K562 (cell line): ENCODE results near the gene MKNK2. TPM values are rescaled to one million over a fixed set of nuclear protein-coding genes. Genes with fewer than 3 reads are reported as not detected.

Experiments used
- ADNP ChIP-seq: fragments of 200-800 bp; sonication (Bioruptor generic); IDR thresholded peaks from 2 replicates; pipeline ENCODE4 v1.6.1; 2016; ENCODE audit warnings: missing genetic modification characterization, missing compliant biosample characterization
- CBX1 ChIP-seq: sonication (generic); IDR thresholded peaks from 2 replicates; pipeline ENCODE4 v1.6.1; 2016; ENCODE audit warnings: antibody characterized with exemption, low read depth, mild to moderate bottlenecking
- CREB3 ChIP-seq: fragments of 450-650 bp; conservative IDR thresholded peaks from 2 replicates; pipeline ENCODE4 v1.6.1; 2016; ENCODE audit warnings: missing genetic modification characterization, low read depth, mild to moderate bottlenecking, missing compliant biosample characterization, moderate library complexity
- EGR1 ChIP-seq: fragments of 450-650 bp; conservative IDR thresholded peaks from 2 replicates; pipeline ENCODE4 v1.6.1; 2017; ENCODE audit warnings: mild to moderate bottlenecking
- GATAD2B ChIP-seq: fragments of 450-650 bp; IDR thresholded peaks from 2 replicates; pipeline ENCODE4 v1.6.1; 2017; ENCODE audit warnings: mild to moderate bottlenecking, borderline replicate concordance
- HEY1 ChIP-seq: fragments of 250-450 bp; sonication (Bioruptor Pico); IDR thresholded peaks from 2 replicates; pipeline ENCODE4 v1.5.0; 2020; ENCODE audit warnings: mild to moderate bottlenecking, moderate library complexity, borderline replicate concordance
- HMBOX1 ChIP-seq: sonication (generic); IDR thresholded peaks from 2 replicates; pipeline ENCODE4 v1.6.1; 2016
- PML ChIP-seq: IDR thresholded peaks from 2 replicates; pipeline ENCODE4 v1.6.1; 2012; ENCODE audit warnings: low read length, inconsistent platforms
- PREB ChIP-seq: sonication (generic); formaldehyde crosslinking; IDR thresholded peaks from 2 replicates; pipeline ENCODE4 v1.8.1; 2023; ENCODE audit warnings: mild to moderate bottlenecking, missing genetic modification reagents
- RFX1 ChIP-seq: fragments of 450-650 bp; IDR thresholded peaks from 2 replicates; pipeline ENCODE4 v1.6.1; 2016; ENCODE audit warnings: mild to moderate bottlenecking, moderate library complexity
- RHOXF2B ChIP-seq: fragments of 250-450 bp; sonication (Bioruptor Pico); conservative IDR thresholded peaks from 2 replicates; pipeline ENCODE4 v1.5.1; 2021
- SOX6 ChIP-seq: fragments of 450-650 bp; IDR thresholded peaks from 2 replicates; pipeline ENCODE4 v1.6.1; 2014; ENCODE audit warnings: mild to moderate bottlenecking
- TAF1 ChIP-seq: IDR thresholded peaks from 2 replicates; pipeline ENCODE4 v1.6.1; 2011; ENCODE audit warnings: mild to moderate bottlenecking, low read length, moderate library complexity; ENCODE audit not compliant: insufficient read depth, control insufficient read depth, severe bottlenecking; ENCODE audit errors: extremely low read depth
- TFAM ChIP-seq: fragments of 250-450 bp; sonication (Bioruptor Pico); conservative IDR thresholded peaks from 2 replicates; pipeline ENCODE4 v1.5.0; 2021; ENCODE audit warnings: mild to moderate bottlenecking, moderate library complexity
- ZNF592 ChIP-seq: fragments of 450-650 bp; IDR thresholded peaks from 2 replicates; pipeline ENCODE4 v1.6.1; 2017; ENCODE audit warnings: antibody characterized with exemption, mild to moderate bottlenecking
- ZNF740 ChIP-seq, 3 experiments: fragments of 200-800 bp in 1 of 3; sonication (Bioruptor generic) in 1 of 3; sonication (generic) in 1 of 3; formaldehyde crosslinking in 1 of 3; IDR thresholded peaks; 2 replicates each; pipeline versions ENCODE4 v1.6.1 to v1.8.0; 2016 to 2022; ENCODE audit warnings: mild to moderate bottlenecking in 2 of 3, missing compliant biosample characterization in 2 of 3, missing genetic modification characterization in 2 of 3, missing genetic modification reagents in 1 of 3
- polyA plus RNA-seq, 8 experiments: library from polyadenylated mRNA; depleted of rRNA in 4 of 8; stranded (reverse) in 5 of 8; unstranded in 3 of 8; fragments of >200 nt; fragmentation: Nextera tagmentation in 2 of 8; fragmentation: Illumina TruSeq in 1 of 8; extraction: Ambion mirVana in 2 of 8; extraction: Trizol in 1 of 8; gene quantifications; 2 replicates each; pipeline versions ENCODE4 v1.2.1 to v1.2.3, GENCODE V29; 2011 to 2014; ENCODE audit warnings: inconsistent platforms in 1 of 8, missing spikeins in 1 of 8
- total RNA-seq, 7 experiments: library from RNA; depleted of rRNA in 6 of 7; stranded (reverse); fragments of >200 nt in 6 of 7; fragmentation: Illumina TruSeq in 2 of 7; extraction: Trizol in 2 of 7; gene quantifications; 2 replicates each; pipeline versions ENCODE4 v1.2.1 to v1.2.3, GENCODE V29; 2011 to 2021; ENCODE audit warnings: low replicate concordance in 1 of 7

Gene MKNK2
- total and polyA plus RNA-seq, 9 of the 15 experiments (the other 6 are each of a cell fraction or from before 2014, with no cell fraction given), result 5.1 to 191 (median 51.9) TPM

- no peak for TF ChIP-seq RHOXF2B (CRISPR knock-in tag)
- no peak for TF ChIP-seq CREB3 (tag)
- TF ChIP-seq RFX1, result peak; percentile 94
- no peak for TF ChIP-seq PREB (CRISPR knock-in tag)
- peak; percentile 85 for TF ChIP-seq ZNF740 (CRISPR knock-in tag; IDR thresholded peaks at IDR 0.05)
- TF ChIP-seq ZNF740 (tag; IDR thresholded peaks at IDR 0.05), result no peak
- peak; percentile 54; the same call in 1 of the 2 replicates for TF ChIP-seq PML
- no peak for TF ChIP-seq HMBOX1
- TF ChIP-seq TFAM (CRISPR knock-in tag), result no peak
- TF ChIP-seq TAF1, result peak; percentile 56
- no peak for TF ChIP-seq GATAD2B
- TF ChIP-seq CBX1, result 0 out of 2 replicates have a peak, but pooled peaks have one; percentile 18
- no peak; the same call in 1 of the 2 replicates for TF ChIP-seq HEY1
- no peak for TF ChIP-seq ADNP (tag)
- no peak; the same call in 1 of the 2 replicates for TF ChIP-seq EGR1
- TF ChIP-seq SOX6, result no peak
- 0 out of 2 replicates have a peak, but pooled peaks have one; percentile 25 for TF ChIP-seq ZNF592
These were observed 10.7 kb upstream of the MKNK2 start (continued) for GRCh38 chr19:2061495-2062388.
